NCI-H187 (cell line): ENCODE results near the gene S100A7A.
A peak's percentile ranks its signal among the peaks of the same experiment; 100 is the strongest.
"Not testable (repeated sequence)": the region's sequence is repeated elsewhere in the genome, so short reads cannot be mapped to it uniquely, and the experiment has no call there.

ENCODE experiments used
- DNase-seq, 2 experiments: peaks; one replicate each; lab custom pipeline; 2025; lab: John Stamatoyannopoulos, UW

S100A7A gene

GRCh38 chr1:153422450-153423068, 6.2 kb downstream of the S100A7A start:
- no peak for DNase-seq

GRCh38 chr1:153426809-153427208, 10.5 kb downstream of the S100A7A start:
- DNase-seq = no peak

GRCh38 chr1:153428073-153428638, 11.8 kb downstream of the S100A7A start:
- DNase-seq = no peak

- no peak for DNase-seq
Measured at GRCh38 chr1:153428791-153429190, 12.5 kb downstream of the S100A7A start.

- peak in 1 of 2 experiments; percentile 24 for DNase-seq
Measured at GRCh38 chr1:153429266-153430165, 13.2 kb downstream of the S100A7A start.

- no peak for DNase-seq
Measured at GRCh38 chr1:153430166-153430553, 13.8 kb downstream of the S100A7A start.

- no peak for DNase-seq
Measured at GRCh38 chr1:153430561-153430960, 14.2 kb downstream of the S100A7A start.

GRCh38 chr1:153431002-153431401, 14.7 kb downstream of the S100A7A start:
- no peak for DNase-seq

GRCh38 chr1:153431427-153431826, 15.1 kb downstream of the S100A7A start:
- DNase-seq = no peak

GRCh38 chr1:153431928-153432327, 15.6 kb downstream of the S100A7A start:
- no peak for DNase-seq

GRCh38 chr1:153432874-153433681, 16.8 kb downstream of the S100A7A start:
- DNase-seq = no peak

- DNase-seq = no peak
Measured at GRCh38 chr1:153434746-153435455, 18.6 kb downstream of the S100A7A start.

GRCh38 chr1:153437236-153437635, 20.9 kb downstream of the S100A7A start:
- DNase-seq = no peak

- no peak for DNase-seq
Measured at GRCh38 chr1:153438599-153438998, 22.3 kb downstream of the S100A7A start.

- no peak for DNase-seq
Measured at GRCh38 chr1:153439273-153439672, 23.0 kb downstream of the S100A7A start.

- no peak for DNase-seq
Measured at GRCh38 chr1:153441238-153441755, 25.0 kb downstream of the S100A7A start.

GRCh38 chr1:153443486-153443885, 27.2 kb downstream of the S100A7A start:
- DNase-seq = no peak

- no peak for DNase-seq
Measured at GRCh38 chr1:153444078-153444477, 27.8 kb downstream of the S100A7A start.

GRCh38 chr1:153447498-153448170, 31.3 kb downstream of the S100A7A start:
- no peak for DNase-seq

- not testable (repeated sequence) for DNase-seq
Measured at GRCh38 chr1:153448851-153449250, 32.5 kb downstream of the S100A7A start.

- no peak for DNase-seq
Measured at GRCh38 chr1:153456396-153456795, 40.1 kb downstream of the S100A7A start.
